Progenitor cell of endocrine pancreas (in vitro differentiated cells): Measurements from ENCODE around the gene TRAFD1. TPM values are rescaled to one million over a fixed set of nuclear protein-coding genes. Genes with fewer than 3 reads are reported as not detected.

Experiments
- DNase-seq: peaks from one replicate; pipeline ENCODE4 v3.0.0; 2021; ENCODE audit warnings: low spot score; ENCODE audit not compliant: unreplicated experiment
- H3K27ac Mint-ChIP-seq: 2 replicates; pipeline ENCODE4 v1.8.0; 2021; ENCODE audit warnings: mild to moderate bottlenecking, moderate library complexity, mixed read lengths
- H3K27me3 Mint-ChIP-seq: 2 replicates; pipeline ENCODE4 v1.8.0; 2021; ENCODE audit warnings: mixed read lengths
- H3K36me3 Mint-ChIP-seq: 2 replicates; pipeline ENCODE4 v1.8.0; 2022; ENCODE audit warnings: mixed read lengths; ENCODE audit not compliant: insufficient read depth
- H3K4me1 Mint-ChIP-seq: 2 replicates; pipeline ENCODE4 v1.8.0; 2021; ENCODE audit warnings: low read depth, mixed read lengths
- H3K4me3 Mint-ChIP-seq: 2 replicates; pipeline ENCODE4 v1.8.0; 2021; ENCODE audit warnings: low read depth, mild to moderate bottlenecking, moderate library complexity, mixed read lengths
- H3K9me3 Mint-ChIP-seq: 2 replicates; pipeline ENCODE4 v1.8.0; 2021; ENCODE audit warnings: low read depth, mixed read lengths
- CTCF ChIP-seq: fragments of 200-600 bp; sonication (generic); IDR thresholded peaks from one replicate; pipeline ENCODE4 v1.5.0; 2021; ENCODE audit warnings: antibody characterized with exemption, mild to moderate bottlenecking; ENCODE audit not compliant: unreplicated experiment
- total RNA-seq: library from RNA; stranded (reverse); gene quantifications from 2 replicates; pipeline ENCODE4 v1.2.1, GENCODE V29; 2021

TRAFD1 gene
- total RNA-seq, 1 donor from 2014 or later, result 34.7 TPM

GRCh38 chr12:112170376-112170775, 45.0 kb downstream of the TRAFD1 start:
- peaks cover 15% of the 10 kb centered on the region for H3K36me3 Mint-ChIP-seq

GRCh38 chr12:112170971-112171596, 45.7 kb downstream of the TRAFD1 start:
- no peak for DNase-seq
- Mint-ChIP-seq H3K36me3 (peaks cover 22% of the 10 kb centered on the region), H3K27me3 (no peaks in the 10 kb centered on the region), H3K4me3 (no peak overlapping the region), H3K27ac (no peak overlapping the region), H3K9me3 (no peaks in the 10 kb centered on the region), H3K4me1 (no peaks in the 10 kb centered on the region)
- no peak for TF ChIP-seq CTCF

More at GRCh38 chr12:112170376-112170775, 45.0 kb downstream of the TRAFD1 start:
- no peak for DNase-seq
- no peak overlapping the region for H3K4me3 Mint-ChIP-seq
- H3K27ac Mint-ChIP-seq, result peak overlapping the region; percentile 85
- no peaks in the 10 kb centered on the region for H3K9me3 Mint-ChIP-seq
- TF ChIP-seq CTCF, result peak; percentile 39
- H3K4me1 Mint-ChIP-seq, result no peaks in the 10 kb centered on the region
- no peaks in the 10 kb centered on the region for H3K27me3 Mint-ChIP-seq

GRCh38 chr12:112172556-112173324, 47.4 kb downstream of the TRAFD1 start:
- no peak overlapping the region for H3K27ac Mint-ChIP-seq
- DNase-seq, result no peak
- H3K9me3 Mint-ChIP-seq, result no peaks in the 10 kb centered on the region
- TF ChIP-seq CTCF, result no peak
- no peaks in the 10 kb centered on the region for H3K27me3 Mint-ChIP-seq
- H3K36me3 Mint-ChIP-seq, result peaks cover 26% of the 10 kb centered on the region
- H3K4me3 Mint-ChIP-seq, result no peak overlapping the region
- H3K4me1 Mint-ChIP-seq, result no peaks in the 10 kb centered on the region

GRCh38 chr12:112175361-112176155, 50.2 kb downstream of the TRAFD1 start:
- no peak for TF ChIP-seq CTCF
- Mint-ChIP-seq H3K4me1 (no peaks in the 10 kb centered on the region), H3K36me3 (peaks cover 23% of the 10 kb centered on the region), H3K27me3 (no peaks in the 10 kb centered on the region), H3K4me3 (no peak overlapping the region), H3K27ac (peak overlapping the region; percentile 34), H3K9me3 (no peaks in the 10 kb centered on the region)
- DNase-seq, result no peak

- TF ChIP-seq CTCF, result no peak
- Mint-ChIP-seq H3K9me3 (no peaks in the 10 kb centered on the region), H3K27me3 (no peaks in the 10 kb centered on the region), H3K27ac (no peak overlapping the region), H3K4me1 (no peaks in the 10 kb centered on the region), H3K36me3 (peaks cover 24% of the 10 kb centered on the region), H3K4me3 (no peak overlapping the region)
- no peak for DNase-seq
Measured at GRCh38 chr12:112176321-112177010, 51.1 kb downstream of the TRAFD1 start.
